ENCODE data around the gene ADARB1. TPM values are rescaled to one million over a fixed set of nuclear protein-coding genes. Genes with fewer than 3 reads are reported as not detected.

The ADARB1 gene
- total and polyA plus RNA-seq, 9 of the 15 experiments (the other 6 are each of a cell fraction or from before 2014, with no cell fraction given) = 6.7 to 16.0 (median 8.3) TPM

DNA sequence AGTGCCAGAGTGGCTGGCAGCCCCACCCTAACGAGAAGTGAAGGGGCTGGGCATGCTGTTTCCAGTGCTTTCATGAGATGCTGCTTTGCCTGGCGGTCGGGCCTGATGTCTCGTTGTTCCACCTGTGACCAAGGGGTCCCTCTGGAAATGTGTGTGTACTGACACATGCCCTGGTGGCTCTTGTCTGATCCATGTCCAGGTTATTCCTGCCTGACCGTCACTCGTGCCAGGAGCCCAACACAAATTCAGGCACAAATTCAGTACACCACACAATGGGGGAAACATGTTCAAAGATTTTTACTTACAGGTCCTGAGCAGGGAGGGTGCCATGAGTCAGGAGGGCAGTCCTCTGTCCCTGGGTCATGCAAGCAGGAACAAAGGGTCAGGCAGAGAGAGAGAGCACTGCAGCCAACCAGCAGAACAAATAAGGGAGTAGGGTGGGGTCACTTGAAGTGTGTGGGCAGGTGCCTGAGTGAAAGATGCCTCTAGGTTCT is 76.3 kb downstream of the ADARB1 start (continued):
- TF ChIP-seq REST (IDR thresholded peaks at IDR 0.05; ENCODE audit: borderline replicate concordance) = no peak
- no peak for TF ChIP-seq REST (CRISPR knock-in tag; IDR thresholded peaks at IDR 0.05; ENCODE audit: low read depth)
- no peak for TF ChIP-seq MCM3 (IDR thresholded peaks at IDR 0.05)
- no peak for TF ChIP-seq ASH1L (IDR thresholded peaks at IDR 0.05; ENCODE audit: borderline replicate concordance, low read depth, partially characterized antibody)
- 0 out of 2 replicates have a peak, but pooled peaks have one; percentile 28 for TF ChIP-seq CTBP1 (IDR thresholded peaks at IDR 0.05; ENCODE audit: borderline replicate concordance)
- TF ChIP-seq EGR1 (conservative IDR thresholded peaks at IDR 0.05) = 0 out of 2 replicates have a peak, but pooled peaks have one; percentile 40
- TF ChIP-seq ZNF212 (CRISPR knock-in tag; IDR thresholded peaks at IDR 0.05) = no peak
- no peak for TF ChIP-seq MCM2 (IDR thresholded peaks at IDR 0.05; ENCODE audit: low read depth)
- no peak for TF ChIP-seq UBTF (IDR thresholded peaks at IDR 0.05; ENCODE audit: borderline replicate concordance in 1 of 2, low read depth in 2 of 2, low read length in 2 of 2)
- no peak for TF ChIP-seq EP400 (IDR thresholded peaks at IDR 0.05)
- no peak for TF ChIP-seq GATAD2A (IDR thresholded peaks at IDR 0.05)
- TF ChIP-seq C11orf30 (IDR thresholded peaks at IDR 0.05; ENCODE audit: low read depth) = no peak
- TF ChIP-seq TCFL5 (CRISPR knock-in tag; conservative IDR thresholded peaks at IDR 0.05) = no peak
- TF ChIP-seq ZNF175 (CRISPR knock-in tag; IDR thresholded peaks at IDR 0.05; ENCODE audit: low read depth) = no peak

All from K562 (cell line).